OCI-LY1 (cell line): Measurements from ENCODE around the gene ASCL2.

Source experiments
- H2AFZ ChIP-seq: fragments of 200-600 bp; sonication (generic), shearing (Covaris generic); 2 replicates; pipeline ENCODE4 v1.6.0; 2014; ENCODE audit warnings: antibody characterized with exemption, mild to moderate bottlenecking, low read length
- H3F3A ChIP-seq: fragments of 200-600 bp; sonication (generic), shearing (Covaris generic); 2 replicates; pipeline ENCODE4 v1.6.0; 2014; ENCODE audit warnings: mild to moderate bottlenecking, antibody characterized with exemption, low read length, moderate library complexity; ENCODE audit not compliant: insufficient read depth
- H3K27ac ChIP-seq: fragments of 200-600 bp; sonication (generic); 2 replicates; pipeline ENCODE4 v1.5.1; 2014; ENCODE audit warnings: low read length, mixed run types, mild to moderate bottlenecking, low read depth; ENCODE audit not compliant: poor library complexity, severe bottlenecking
- H3K27me3 ChIP-seq: fragments of 200-600 bp; sonication (generic); 2 replicates; pipeline ENCODE4 v1.6.0; 2014; ENCODE audit warnings: antibody characterized with exemption, mild to moderate bottlenecking, low read length, moderate library complexity; ENCODE audit not compliant: insufficient read depth
- H3K36me3 ChIP-seq: fragments of 200-600 bp; sonication (generic); 2 replicates; pipeline ENCODE4 v1.6.1; 2014; ENCODE audit warnings: mild to moderate bottlenecking, antibody characterized with exemption, low read length, moderate library complexity, mixed read lengths; ENCODE audit not compliant: insufficient read depth
- H3K4me1 ChIP-seq: fragments of 200-600 bp; sonication (generic); 2 replicates; pipeline ENCODE4 v1.5.1; 2014; ENCODE audit warnings: mild to moderate bottlenecking, low read length, moderate library complexity; ENCODE audit not compliant: insufficient read depth, severe bottlenecking
- H3K4me2 ChIP-seq: fragments of 200-600 bp; sonication (generic), shearing (Covaris generic); 2 replicates; pipeline ENCODE4 v1.6.1; 2014; ENCODE audit warnings: low read length
- H3K4me3 ChIP-seq: fragments of 200-600 bp; sonication (generic); 2 replicates; pipeline ENCODE4 v1.5.1; 2014; ENCODE audit warnings: low read length, low read depth, mild to moderate bottlenecking, mixed read lengths; ENCODE audit not compliant: poor library complexity, severe bottlenecking
- H3K79me2 ChIP-seq: fragments of 200-600 bp; shearing (Covaris generic); 2 replicates; pipeline ENCODE4 v1.6.1; 2016; ENCODE audit warnings: mixed run types, low read length, mixed read lengths; ENCODE audit not compliant: insufficient read depth
- H3K9ac ChIP-seq: fragments of 200-600 bp; sonication (generic), shearing (Covaris generic); 2 replicates; pipeline ENCODE4 v1.6.1; 2014; ENCODE audit warnings: mild to moderate bottlenecking, low read length, mixed read lengths
- H3K9me2 ChIP-seq: fragments of 200-600 bp; sonication (generic), shearing (Covaris generic); 2 replicates; pipeline ENCODE4 v1.6.1; 2014; ENCODE audit warnings: low read depth, mild to moderate bottlenecking, low read length, mixed read lengths
- H3K9me3 ChIP-seq: fragments of 200-600 bp; shearing (Covaris generic); 2 replicates; pipeline ENCODE4 v1.6.1; 2014; ENCODE audit warnings: low read length, mixed read lengths
- H4K20me1 ChIP-seq: fragments of 200-600 bp; sonication (generic), shearing (Covaris generic); 2 replicates; pipeline ENCODE4 v1.6.0; 2016; ENCODE audit warnings: mild to moderate bottlenecking, low read length; ENCODE audit not compliant: insufficient read depth
- CTCF ChIP-seq: fragments of 200-600 bp; sonication (generic), shearing (Covaris generic); IDR thresholded peaks from 2 replicates; pipeline ENCODE4 v1.5.1; 2017; ENCODE audit warnings: mild to moderate bottlenecking, antibody characterized with exemption, low read length, moderate library complexity, mixed read lengths
- EZH2 ChIP-seq: fragments of 200-600 bp; sonication (generic), shearing (Covaris generic); IDR thresholded peaks from 2 replicates; pipeline ENCODE4 v1.8.0; 2017; ENCODE audit warnings: borderline replicate concordance, mixed run types, mild to moderate bottlenecking, antibody characterized with exemption, low read length, moderate library complexity, mixed read lengths

Gene ASCL2

GRCh38 chr11:2302896-2303626, 32.7 kb upstream of the ASCL2 start:
- no peaks in the 10 kb centered on the region for H4K20me1 ChIP-seq
- H3K36me3 ChIP-seq: no peaks in the 10 kb centered on the region
- no peaks in the 10 kb centered on the region for H3K79me2 ChIP-seq
- H3K9ac ChIP-seq: no peak overlapping the region
- no peaks in the 10 kb centered on the region for H3F3A ChIP-seq
- H2AFZ ChIP-seq: no peak overlapping the region
- H3K4me2 ChIP-seq: no peak overlapping the region
- H3K27ac ChIP-seq: no peak overlapping the region
- TF ChIP-seq EZH2 (no peak), CTCF (no peak)
- H3K4me1 ChIP-seq: no peaks in the 10 kb centered on the region
- peaks cover 3% of the 10 kb centered on the region; the same call in 1 of the 2 replicates for H3K27me3 ChIP-seq
- no peaks in the 10 kb centered on the region for H3K9me3 ChIP-seq
- H3K9me2 ChIP-seq: no peaks in the 10 kb centered on the region
- H3K4me3 ChIP-seq: no peak overlapping the region

GRCh38 chr11:2302306-2302895, 32.0 kb upstream of the ASCL2 start:
- H3K4me3 ChIP-seq: no peak overlapping the region
- TF ChIP-seq EZH2 (no peak), CTCF (no peak)
- no peak overlapping the region for H3K4me2 ChIP-seq
- H3K9ac ChIP-seq: no peak overlapping the region
- no peaks in the 10 kb centered on the region for H4K20me1 ChIP-seq
- H3K79me2 ChIP-seq: no peaks in the 10 kb centered on the region
- no peaks in the 10 kb centered on the region for H3K4me1 ChIP-seq
- H3K27me3 ChIP-seq: peaks cover 3% of the 10 kb centered on the region; the same call in 1 of the 2 replicates
- H3F3A ChIP-seq: no peaks in the 10 kb centered on the region
- no peaks in the 10 kb centered on the region for H3K36me3 ChIP-seq
- no peak overlapping the region for H2AFZ ChIP-seq
- H3K27ac ChIP-seq: no peak overlapping the region
- H3K9me2 ChIP-seq: no peaks in the 10 kb centered on the region
- no peaks in the 10 kb centered on the region for H3K9me3 ChIP-seq

GRCh38 chr11:2301631-2302305, 31.4 kb upstream of the ASCL2 start, which contains the start of the genes C11orf21 and TSPAN32:
C11orf21 (minus strand) TSS chr11:2301918; CDS start chr11:2301808, 110 bp downstream.
TSPAN32 (plus strand) TSS chr11:2302013; CDS start chr11:2302150, 137 bp downstream.
- Histone ChIP-seq H3K4me3 (no peak within 1 kb of the TSS), H3K27ac (no peak within 1 kb of the TSS), H3F3A (no peaks in the 10 kb centered on the region), H3K79me2 (no peaks in the 10 kb centered on the region), H3K4me2 (no peak within 1 kb of the TSS), H4K20me1 (no peaks in the 10 kb centered on the region), H3K9ac (no peak within 1 kb of the TSS), H3K9me2 (no peaks in the 10 kb centered on the region), H3K4me1 (no peaks in the 10 kb centered on the region), H3K9me3 (no peaks in the 10 kb centered on the region), H3K36me3 (no peaks in the 10 kb centered on the region), H3K27me3 (peaks cover 3% of the 10 kb centered on the region; the same call in 1 of the 2 replicates), H2AFZ (no peak within 1 kb of the TSS)
- TF ChIP-seq EZH2 (no peak), CTCF (no peak)
